ENCODE measurements around the gene NCK1.
A peak's percentile ranks its signal among the peaks of the same experiment; 100 is the strongest.

NCK1 gene

DNA sequence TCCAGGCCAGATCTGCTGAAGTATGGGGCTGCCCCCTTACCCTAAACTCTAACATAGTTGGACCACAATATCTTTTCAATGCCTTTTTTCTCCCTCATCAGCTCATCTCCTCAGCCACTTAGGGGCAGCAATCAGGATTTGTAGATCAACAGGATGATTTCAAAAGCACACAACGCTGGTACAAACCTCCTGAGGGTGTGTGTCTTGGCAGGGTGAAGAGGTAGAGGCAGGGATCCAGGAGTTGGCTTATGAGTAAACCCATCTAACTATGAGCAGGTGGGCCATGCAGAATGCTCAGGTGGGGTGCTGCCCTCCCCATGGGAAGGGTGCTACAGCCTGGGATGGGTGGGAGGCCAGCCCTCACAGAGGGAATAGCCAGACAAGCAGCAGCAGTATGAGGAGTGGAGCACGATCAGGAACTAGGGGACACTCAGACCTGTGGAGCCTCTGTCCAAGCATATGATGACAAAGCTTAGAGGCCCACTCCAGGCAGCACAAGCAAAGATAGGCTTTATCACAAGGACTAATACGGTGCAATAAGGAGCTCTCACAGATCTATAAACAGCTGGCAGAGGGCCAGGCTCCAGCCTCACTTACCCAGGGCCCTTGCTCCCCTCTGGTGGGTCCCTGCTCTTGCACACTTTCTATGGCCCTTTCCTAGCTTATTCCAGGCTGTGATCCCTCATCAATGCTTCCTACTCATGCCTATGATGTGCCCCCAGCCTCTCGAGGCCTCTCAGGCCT lies 127.9 kb downstream of the NCK1 start:
- DNase-seq, result no peak

DNA sequence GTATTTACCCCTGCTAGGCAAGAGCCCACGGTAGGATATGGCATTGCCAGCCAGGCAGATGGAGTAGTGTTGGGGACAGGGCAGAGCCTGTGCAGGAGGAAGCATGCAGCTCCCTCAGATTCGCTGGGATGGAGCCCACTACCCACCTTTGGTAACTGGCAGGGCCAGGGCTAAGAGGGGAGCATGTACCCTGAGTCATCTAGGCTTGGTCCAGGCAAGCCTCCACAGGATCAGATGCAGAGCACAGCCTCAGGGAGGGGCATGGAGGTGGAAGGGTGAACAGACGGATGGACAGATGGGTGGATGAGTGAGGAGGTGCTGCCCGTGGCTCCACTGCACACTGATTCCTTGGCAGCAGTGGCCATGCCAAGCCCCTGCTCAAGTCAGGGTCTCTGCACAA lies 128.8 kb downstream of the NCK1 start:
- no peak for DNase-seq

DNA sequence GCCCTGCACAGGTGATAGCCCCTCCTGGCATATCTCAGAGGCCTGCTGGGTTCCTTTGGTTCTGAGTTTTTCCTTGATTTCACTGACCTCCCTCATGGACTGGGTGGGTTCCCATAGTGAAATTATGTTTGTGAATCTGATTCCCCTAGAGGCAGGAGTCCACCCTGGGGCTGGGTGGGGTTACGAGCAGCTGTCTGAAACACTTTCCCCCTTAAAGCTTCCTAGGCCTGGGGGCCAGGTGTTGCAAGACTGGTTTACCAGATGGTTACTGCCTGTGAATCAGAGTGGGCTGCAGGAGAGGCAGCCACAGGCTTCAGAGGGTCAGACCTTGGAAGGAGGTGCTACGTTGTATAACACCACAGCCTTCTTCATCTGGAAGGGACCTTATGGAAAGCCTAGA lies 130.1 kb downstream of the NCK1 start:
- no peak for DNase-seq

DNA sequence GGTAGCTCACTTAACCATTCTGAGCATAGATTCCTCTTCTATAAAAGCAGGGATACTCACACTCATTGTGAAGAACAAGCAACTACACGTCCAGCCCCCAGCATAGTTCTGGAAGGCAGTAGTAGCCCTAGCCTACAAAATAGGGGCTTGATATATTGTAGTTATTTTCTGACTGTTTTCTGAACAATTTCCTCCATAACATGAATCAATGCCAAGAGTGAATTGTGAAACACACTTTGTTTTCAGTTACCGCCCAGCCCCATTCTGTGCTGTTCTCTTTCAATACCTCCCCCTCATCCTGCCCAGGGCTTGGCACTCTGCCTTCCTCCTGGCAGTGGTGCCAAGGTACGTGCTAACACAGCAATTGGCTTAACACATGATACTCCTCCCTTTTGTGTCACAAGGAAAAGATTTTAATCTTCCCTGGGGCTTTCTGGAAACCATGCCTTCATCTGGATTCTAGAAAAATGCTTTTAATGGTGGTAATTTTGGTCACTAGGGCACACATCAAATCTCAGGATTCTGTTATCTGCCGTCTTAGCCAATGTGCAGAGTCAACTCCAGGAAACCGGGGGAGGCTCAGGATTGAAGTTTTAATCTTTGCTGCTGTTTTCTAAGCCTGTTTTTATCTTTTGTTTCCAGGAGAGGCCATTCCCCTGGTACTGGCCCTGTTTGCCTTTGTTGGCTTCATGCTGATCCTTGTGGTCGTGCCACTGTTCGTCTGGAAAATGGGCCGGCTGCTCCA lies 132.9 kb downstream of the NCK1 start:
- peak; percentile 75 for DNase-seq

DNA sequence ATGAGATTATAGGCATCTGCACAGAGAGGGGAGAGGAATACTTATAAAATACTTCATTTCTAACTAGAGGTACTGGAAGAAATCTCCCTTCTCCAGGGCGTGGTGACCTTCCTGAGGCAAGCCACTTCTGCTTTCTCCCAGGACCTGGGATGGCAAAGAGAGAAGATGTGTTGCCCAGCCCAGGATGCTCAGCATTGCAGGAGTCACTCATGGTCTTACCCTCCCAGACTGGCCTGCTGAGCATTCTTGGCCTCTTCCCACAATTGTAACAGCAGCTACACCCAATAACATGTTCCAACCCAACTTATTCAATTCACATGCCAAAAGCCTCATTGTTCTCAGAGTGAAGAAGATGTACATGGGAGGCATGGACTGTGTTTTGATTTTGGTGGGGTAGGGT lies 133.6 kb downstream of the NCK1 start:
- DNase-seq, result no peak

Measured in NCI-H1105 (cell line).